SK-N-SH treated with all-trans-retinoic acid at 6 μM for 48 hours (cell line): ENCODE results near the gene OPN1LW.

Experiments
- ATAC-seq: fragments of 200-7000 bp; cut with Tn5 transposase; 3 replicates; pipeline ENCODE4 v1.9.1; 2020; ENCODE audit warnings: mild to moderate bottlenecking, moderate library complexity
- ARNTL ChIP-seq: fragments of 450-650 bp; formaldehyde crosslinking; IDR thresholded peaks from 2 replicates; pipeline ENCODE4 v1.5.0; 2020; ENCODE audit warnings: low read depth, mild to moderate bottlenecking, moderate library complexity, borderline replicate concordance
- BACH2 ChIP-seq: fragments of 250-450 bp; sonication (Bioruptor Pico); IDR thresholded peaks from 2 replicates; pipeline ENCODE4 v1.9.0; 2021; ENCODE audit warnings: mild to moderate bottlenecking, borderline replicate concordance
- CSDC2 ChIP-seq: fragments of 250-450 bp; sonication (Bioruptor Pico); IDR thresholded peaks from 2 replicates; pipeline ENCODE4 v1.5.0; 2020; ENCODE audit warnings: mild to moderate bottlenecking, moderate library complexity
- ESRRG ChIP-seq: fragments of 250-450 bp; sonication (Bioruptor Pico); IDR thresholded peaks from 2 replicates; pipeline ENCODE4 v1.6.1; 2021; ENCODE audit warnings: mild to moderate bottlenecking
- GLIS3 ChIP-seq: fragments of 250-450 bp; sonication (Bioruptor Pico); IDR thresholded peaks from 2 replicates; pipeline ENCODE4 v1.5.0; 2020; ENCODE audit warnings: mild to moderate bottlenecking, moderate library complexity
- ISL1 ChIP-seq: fragments of 250-450 bp; sonication (Bioruptor Pico); IDR thresholded peaks from 2 replicates; pipeline ENCODE4 v2.1.2; 2022; ENCODE audit warnings: mild to moderate bottlenecking, moderate library complexity
- OSR1 ChIP-seq: fragments of 250-450 bp; sonication (Bioruptor Pico); IDR thresholded peaks from 2 replicates; pipeline ENCODE4 v1.8.0; 2022; ENCODE audit warnings: moderate library complexity, mild to moderate bottlenecking, inconsistent platforms
- PPARA ChIP-seq: fragments of 250-450 bp; sonication (Bioruptor Pico); IDR thresholded peaks from 2 replicates; pipeline ENCODE4 v1.5.0; 2020; ENCODE audit warnings: mild to moderate bottlenecking, borderline replicate concordance
- RARB ChIP-seq: fragments of 250-450 bp; sonication (Bioruptor Pico); IDR thresholded peaks from 2 replicates; pipeline ENCODE4 v1.8.0; 2021; ENCODE audit warnings: mild to moderate bottlenecking, moderate library complexity
- SNAI2 ChIP-seq: fragments of 250-450 bp; sonication (Bioruptor Pico); IDR thresholded peaks from 2 replicates; pipeline ENCODE4 v1.5.0; 2020; ENCODE audit warnings: mild to moderate bottlenecking, moderate library complexity
- TCF4 ChIP-seq: fragments of 250-450 bp; sonication (Bioruptor Pico); IDR thresholded peaks from 2 replicates; pipeline ENCODE4 v1.8.0; 2021; ENCODE audit warnings: mild to moderate bottlenecking, moderate library complexity, borderline replicate concordance
- TOX ChIP-seq: fragments of 250-450 bp; sonication (Bioruptor Pico); IDR thresholded peaks from 2 replicates; pipeline ENCODE4 v1.8.0; 2021; ENCODE audit warnings: mild to moderate bottlenecking, moderate library complexity, borderline replicate concordance
- ZC3H10 ChIP-seq: fragments of 250-450 bp; sonication (Bioruptor Pico); IDR thresholded peaks from 2 replicates; pipeline ENCODE4 v1.5.1; 2021; ENCODE audit warnings: mild to moderate bottlenecking, moderate library complexity
- ZFP3 ChIP-seq: fragments of 250-450 bp; sonication (Bioruptor Pico); IDR thresholded peaks from 2 replicates; pipeline ENCODE4 v1.5.0; 2020; ENCODE audit warnings: mild to moderate bottlenecking, moderate library complexity
- ZFP30 ChIP-seq: fragments of 450-650 bp; formaldehyde crosslinking; IDR thresholded peaks from 2 replicates; pipeline ENCODE4 v1.5.0; 2022; ENCODE audit warnings: mild to moderate bottlenecking, moderate library complexity
- ZNF565 ChIP-seq: fragments of 450-650 bp; formaldehyde crosslinking; conservative IDR thresholded peaks from 2 replicates; pipeline ENCODE4 v1.5.0; 2020; ENCODE audit warnings: low read depth, mild to moderate bottlenecking, moderate library complexity
- ZNF8 ChIP-seq: fragments of 450-650 bp; formaldehyde crosslinking; IDR thresholded peaks from 2 replicates; pipeline ENCODE4 v1.5.0; 2020; ENCODE audit warnings: mild to moderate bottlenecking, moderate library complexity
- TF ChIP-seq, protein P1 (sequence below): fragments of 250-450 bp; sonication (Bioruptor Pico); IDR thresholded peaks from 2 replicates; pipeline ENCODE4 v1.5.0; 2020; ENCODE audit warnings: mild to moderate bottlenecking, moderate library complexity
- TF ChIP-seq, protein P2 (sequence below): fragments of 250-450 bp; sonication (Bioruptor Pico); IDR thresholded peaks from 2 replicates; pipeline ENCODE4 v1.5.1; 2021; ENCODE audit warnings: mild to moderate bottlenecking, moderate library complexity
- TF ChIP-seq, protein P3 (sequence below): fragments of 250-450 bp; sonication (Bioruptor Pico); IDR thresholded peaks from 2 replicates; pipeline ENCODE4 v1.8.0; 2021; ENCODE audit warnings: low read depth, mild to moderate bottlenecking, moderate library complexity, borderline replicate concordance
- TF ChIP-seq, protein P4 (sequence below): fragments of 250-450 bp; sonication (Bioruptor Pico); IDR thresholded peaks from 2 replicates; pipeline ENCODE4 v1.8.0; 2020; ENCODE audit warnings: mild to moderate bottlenecking, moderate library complexity, borderline replicate concordance
- TF ChIP-seq, protein P5 (sequence below): fragments of 250-450 bp; sonication (Bioruptor Pico); IDR thresholded peaks from 2 replicates; pipeline ENCODE4 v1.5.1; 2020; ENCODE audit warnings: low read depth, mild to moderate bottlenecking, moderate library complexity

OPN1LW gene

DNA sequence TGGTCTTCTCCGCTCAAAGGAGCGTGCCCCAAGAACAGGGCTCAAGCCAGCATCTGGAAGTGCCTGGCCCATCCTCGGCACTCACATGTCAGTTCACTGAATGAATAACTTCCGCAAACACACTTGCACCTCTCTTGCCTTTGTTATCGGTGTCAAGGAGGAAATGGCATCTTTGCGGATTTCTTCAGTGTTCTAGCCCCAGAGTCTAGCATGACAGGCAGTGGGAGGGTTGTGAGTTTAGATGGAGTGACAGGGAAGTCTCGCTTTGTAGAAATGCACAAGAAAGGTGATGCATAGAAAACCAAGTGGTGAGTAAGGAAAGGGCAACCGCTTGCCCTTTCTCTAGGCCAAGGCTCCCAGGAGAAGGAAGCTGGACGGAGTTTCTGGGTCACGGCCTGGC is 29.0 kb upstream of the OPN1LW start:
- TF ChIP-seq ZNF8 (CRISPR knock-in tag) (no peak), ESRRG (CRISPR knock-in tag) (no peak), ARNTL (CRISPR knock-in tag) (no peak), RARB (CRISPR knock-in tag) (no peak), TCF4 (no peak), OSR1 (CRISPR knock-in tag) (no peak), TOX (CRISPR knock-in tag) (no peak), ZFP3 (CRISPR knock-in tag) (no peak), ZFP30 (CRISPR knock-in tag) (no peak), ZNF565 (CRISPR knock-in tag) (no peak), CSDC2 (no peak), GLIS3 (no peak)
- TF ChIP-seq, protein P1, sequence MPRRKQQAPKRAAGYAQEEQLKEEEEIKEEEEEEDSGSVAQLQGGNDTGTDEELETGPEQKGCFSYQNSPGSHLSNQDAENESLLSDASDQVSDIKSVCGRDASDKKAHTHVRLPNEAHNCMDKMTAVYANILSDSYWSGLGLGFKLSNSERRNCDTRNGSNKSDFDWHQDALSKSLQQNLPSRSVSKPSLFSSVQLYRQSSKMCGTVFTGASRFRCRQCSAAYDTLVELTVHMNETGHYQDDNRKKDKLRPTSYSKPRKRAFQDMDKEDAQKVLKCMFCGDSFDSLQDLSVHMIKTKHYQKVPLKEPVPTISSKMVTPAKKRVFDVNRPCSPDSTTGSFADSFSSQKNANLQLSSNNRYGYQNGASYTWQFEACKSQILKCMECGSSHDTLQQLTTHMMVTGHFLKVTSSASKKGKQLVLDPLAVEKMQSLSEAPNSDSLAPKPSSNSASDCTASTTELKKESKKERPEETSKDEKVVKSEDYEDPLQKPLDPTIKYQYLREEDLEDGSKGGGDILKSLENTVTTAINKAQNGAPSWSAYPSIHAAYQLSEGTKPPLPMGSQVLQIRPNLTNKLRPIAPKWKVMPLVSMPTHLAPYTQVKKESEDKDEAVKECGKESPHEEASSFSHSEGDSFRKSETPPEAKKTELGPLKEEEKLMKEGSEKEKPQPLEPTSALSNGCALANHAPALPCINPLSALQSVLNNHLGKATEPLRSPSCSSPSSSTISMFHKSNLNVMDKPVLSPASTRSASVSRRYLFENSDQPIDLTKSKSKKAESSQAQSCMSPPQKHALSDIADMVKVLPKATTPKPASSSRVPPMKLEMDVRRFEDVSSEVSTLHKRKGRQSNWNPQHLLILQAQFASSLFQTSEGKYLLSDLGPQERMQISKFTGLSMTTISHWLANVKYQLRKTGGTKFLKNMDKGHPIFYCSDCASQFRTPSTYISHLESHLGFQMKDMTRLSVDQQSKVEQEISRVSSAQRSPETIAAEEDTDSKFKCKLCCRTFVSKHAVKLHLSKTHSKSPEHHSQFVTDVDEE (CRISPR knock-in tag): no peak
- TF ChIP-seq, protein P2, sequence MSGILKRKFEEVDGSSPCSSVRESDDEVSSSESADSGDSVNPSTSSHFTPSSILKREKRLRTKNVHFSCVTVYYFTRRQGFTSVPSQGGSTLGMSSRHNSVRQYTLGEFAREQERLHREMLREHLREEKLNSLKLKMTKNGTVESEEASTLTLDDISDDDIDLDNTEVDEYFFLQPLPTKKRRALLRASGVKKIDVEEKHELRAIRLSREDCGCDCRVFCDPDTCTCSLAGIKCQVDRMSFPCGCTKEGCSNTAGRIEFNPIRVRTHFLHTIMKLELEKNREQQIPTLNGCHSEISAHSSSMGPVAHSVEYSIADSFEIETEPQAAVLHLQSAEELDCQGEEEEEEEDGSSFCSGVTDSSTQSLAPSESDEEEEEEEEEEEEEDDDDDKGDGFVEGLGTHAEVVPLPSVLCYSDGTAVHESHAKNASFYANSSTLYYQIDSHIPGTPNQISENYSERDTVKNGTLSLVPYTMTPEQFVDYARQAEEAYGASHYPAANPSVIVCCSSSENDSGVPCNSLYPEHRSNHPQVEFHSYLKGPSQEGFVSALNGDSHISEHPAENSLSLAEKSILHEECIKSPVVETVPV (CRISPR knock-in tag): no peak
- TF ChIP-seq, protein P3, sequence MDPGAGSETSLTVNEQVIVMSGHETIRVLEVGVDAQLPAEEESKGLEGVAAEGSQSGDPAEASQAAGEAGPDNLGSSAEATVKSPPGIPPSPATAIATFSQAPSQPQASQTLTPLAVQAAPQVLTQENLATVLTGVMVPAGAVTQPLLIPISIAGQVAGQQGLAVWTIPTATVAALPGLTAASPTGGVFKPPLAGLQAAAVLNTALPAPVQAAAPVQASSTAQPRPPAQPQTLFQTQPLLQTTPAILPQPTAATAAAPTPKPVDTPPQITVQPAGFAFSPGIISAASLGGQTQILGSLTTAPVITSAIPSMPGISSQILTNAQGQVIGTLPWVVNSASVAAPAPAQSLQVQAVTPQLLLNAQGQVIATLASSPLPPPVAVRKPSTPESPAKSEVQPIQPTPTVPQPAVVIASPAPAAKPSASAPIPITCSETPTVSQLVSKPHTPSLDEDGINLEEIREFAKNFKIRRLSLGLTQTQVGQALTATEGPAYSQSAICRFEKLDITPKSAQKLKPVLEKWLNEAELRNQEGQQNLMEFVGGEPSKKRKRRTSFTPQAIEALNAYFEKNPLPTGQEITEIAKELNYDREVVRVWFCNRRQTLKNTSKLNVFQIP (CRISPR knock-in tag): no peak
- TF ChIP-seq, protein P4, sequence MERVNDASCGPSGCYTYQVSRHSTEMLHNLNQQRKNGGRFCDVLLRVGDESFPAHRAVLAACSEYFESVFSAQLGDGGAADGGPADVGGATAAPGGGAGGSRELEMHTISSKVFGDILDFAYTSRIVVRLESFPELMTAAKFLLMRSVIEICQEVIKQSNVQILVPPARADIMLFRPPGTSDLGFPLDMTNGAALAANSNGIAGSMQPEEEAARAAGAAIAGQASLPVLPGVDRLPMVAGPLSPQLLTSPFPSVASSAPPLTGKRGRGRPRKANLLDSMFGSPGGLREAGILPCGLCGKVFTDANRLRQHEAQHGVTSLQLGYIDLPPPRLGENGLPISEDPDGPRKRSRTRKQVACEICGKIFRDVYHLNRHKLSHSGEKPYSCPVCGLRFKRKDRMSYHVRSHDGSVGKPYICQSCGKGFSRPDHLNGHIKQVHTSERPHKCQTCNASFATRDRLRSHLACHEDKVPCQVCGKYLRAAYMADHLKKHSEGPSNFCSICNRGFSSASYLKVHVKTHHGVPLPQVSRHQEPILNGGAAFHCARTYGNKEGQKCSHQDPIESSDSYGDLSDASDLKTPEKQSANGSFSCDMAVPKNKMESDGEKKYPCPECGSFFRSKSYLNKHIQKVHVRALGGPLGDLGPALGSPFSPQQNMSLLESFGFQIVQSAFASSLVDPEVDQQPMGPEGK (CRISPR knock-in tag): no peak
- TF ChIP-seq, all 23 proteins: peak for 0
- no peak for ATAC-seq

DNA sequence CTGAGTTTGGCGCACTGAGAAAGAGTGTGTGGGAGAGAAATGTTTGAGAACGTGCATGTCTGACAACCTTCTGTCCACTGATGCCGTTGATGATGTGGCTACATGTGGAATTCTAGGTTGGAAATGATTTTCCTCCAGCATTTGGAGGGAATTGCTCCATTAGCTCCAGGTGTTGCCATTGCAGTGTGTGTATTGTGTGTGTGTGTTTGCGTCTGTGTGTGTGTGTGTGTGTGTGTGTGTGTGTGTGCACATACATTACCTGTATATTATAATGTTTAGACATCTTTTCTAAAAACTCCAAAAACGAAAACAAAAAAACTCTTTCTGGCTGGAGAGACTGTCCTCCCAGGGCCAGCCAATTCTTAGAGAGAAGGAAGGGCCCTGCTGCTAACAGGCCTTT is 28.3 kb upstream of the OPN1LW start:
- TF ChIP-seq BACH2 (CRISPR knock-in tag): no peak
- no peak for TF ChIP-seq TOX (CRISPR knock-in tag)
- TF ChIP-seq, protein P1 (CRISPR knock-in tag): no peak
- no peak for TF ChIP-seq GLIS3
- TF ChIP-seq ZC3H10 (CRISPR knock-in tag): no peak
- TF ChIP-seq, protein P5, sequence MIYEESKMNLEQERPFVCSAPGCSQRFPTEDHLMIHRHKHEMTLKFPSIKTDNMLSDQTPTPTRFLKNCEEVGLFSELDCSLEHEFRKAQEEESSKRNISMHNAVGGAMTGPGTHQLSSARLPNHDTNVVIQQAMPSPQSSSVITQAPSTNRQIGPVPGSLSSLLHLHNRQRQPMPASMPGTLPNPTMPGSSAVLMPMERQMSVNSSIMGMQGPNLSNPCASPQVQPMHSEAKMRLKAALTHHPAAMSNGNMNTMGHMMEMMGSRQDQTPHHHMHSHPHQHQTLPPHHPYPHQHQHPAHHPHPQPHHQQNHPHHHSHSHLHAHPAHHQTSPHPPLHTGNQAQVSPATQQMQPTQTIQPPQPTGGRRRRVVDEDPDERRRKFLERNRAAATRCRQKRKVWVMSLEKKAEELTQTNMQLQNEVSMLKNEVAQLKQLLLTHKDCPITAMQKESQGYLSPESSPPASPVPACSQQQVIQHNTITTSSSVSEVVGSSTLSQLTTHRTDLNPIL (CRISPR knock-in tag): no peak
- TF ChIP-seq, protein P4 (CRISPR knock-in tag): no peak
- TF ChIP-seq, protein P3 (CRISPR knock-in tag): no peak
- no peak for TF ChIP-seq ZFP30 (CRISPR knock-in tag)
- TF ChIP-seq SNAI2 (CRISPR knock-in tag): no peak
- no peak for TF ChIP-seq ZNF8 (CRISPR knock-in tag)
- no peak for TF ChIP-seq ESRRG (CRISPR knock-in tag)
- TF ChIP-seq ISL1 (CRISPR knock-in tag): no peak
- no peak for TF ChIP-seq OSR1 (CRISPR knock-in tag)
- TF ChIP-seq CSDC2: no peak
- no peak for TF ChIP-seq ZNF565 (CRISPR knock-in tag)
- no peak for TF ChIP-seq ZFP3 (CRISPR knock-in tag)
- TF ChIP-seq ARNTL (CRISPR knock-in tag): no peak
- TF ChIP-seq PPARA: no peak

More for the DNA sequence above, 28.3 kb upstream of the OPN1LW start:
- ATAC-seq: no peak
